Smooth muscle cell of the brain vasculature (primary cell): Measurements from ENCODE around the gene BIK.
"Not testable (repeated sequence)": the region's sequence is repeated elsewhere in the genome, so short reads cannot be mapped to it uniquely, and the experiment has no call there.

ENCODE experiments used
- DNase-seq: peaks from one replicate; pipeline ENCODE4 v3.0.0-alpha.2; 2012; ENCODE audit warnings: low read depth, low spot score

BIK gene

GRCh38 chr22:43110444-43110926 lies at the start of gene BIK:
BIK (plus strand) TSS chr22:43110750; CDS start chr22:43124023, 13,273 bp downstream.
- no peak for DNase-seq

- no peak for DNase-seq
Measured at GRCh38 chr22:43066134-43066533, 44.4 kb upstream of the BIK start.

- DNase-seq = peak; percentile 33
Measured at GRCh38 chr22:43066844-43067385, 43.6 kb upstream of the BIK start.

- DNase-seq = no peak
Measured at GRCh38 chr22:43077121-43077877, 33.3 kb upstream of the BIK start.

GRCh38 chr22:43078522-43078921 lies 32.0 kb upstream of the BIK start:
- DNase-seq = no peak

GRCh38 chr22:43079742-43080141 lies 30.8 kb upstream of the BIK start:
- DNase-seq = no peak

GRCh38 chr22:43080616-43081015 lies 29.9 kb upstream of the BIK start:
- no peak for DNase-seq

- no peak for DNase-seq
Measured at GRCh38 chr22:43081968-43082367, 28.6 kb upstream of the BIK start.

GRCh38 chr22:43085658-43086606 lies 24.6 kb upstream of the BIK start:
- no peak for DNase-seq

GRCh38 chr22:43088627-43088983 lies 21.9 kb upstream of the BIK start:
- no peak for DNase-seq

- DNase-seq = peak; percentile 55
Measured at GRCh38 chr22:43088984-43089717, 21.4 kb upstream of the BIK start, which contains the start of gene TTLL1. TTLL1 (minus strand) TSS chr22:43089391; CDS start chr22:43075586, 13,805 bp downstream.

GRCh38 chr22:43090130-43090789 lies 20.3 kb upstream of the BIK start:
- peak; percentile 68 for DNase-seq

GRCh38 chr22:43092085-43092484 lies 18.5 kb upstream of the BIK start:
- no peak for DNase-seq

GRCh38 chr22:43094085-43094484 lies 16.5 kb upstream of the BIK start:
- no peak for DNase-seq

GRCh38 chr22:43094551-43094950 lies 16.0 kb upstream of the BIK start:
- no peak for DNase-seq

GRCh38 chr22:43096420-43096819 lies 14.1 kb upstream of the BIK start:
- DNase-seq = no peak

GRCh38 chr22:43098356-43098755 lies 12.2 kb upstream of the BIK start:
- DNase-seq = no peak

- no peak for DNase-seq
Measured at GRCh38 chr22:43099095-43099494, 11.5 kb upstream of the BIK start.

GRCh38 chr22:43100225-43100624 lies 10.3 kb upstream of the BIK start:
- no peak for DNase-seq

- DNase-seq = no peak
Measured at GRCh38 chr22:43101306-43101705, 9.2 kb upstream of the BIK start.

- not testable (repeated sequence) for DNase-seq
Measured at GRCh38 chr22:43104056-43104625, 6.4 kb upstream of the BIK start.
